ENCODE data around the gene ADH4. TPM values are rescaled to one million over a fixed set of nuclear protein-coding genes. Genes with fewer than 3 reads are reported as not detected.

The ADH4 gene
- total and polyA plus RNA-seq, 10 of the 15 experiments (the other 5 are each of a cell fraction or from before 2014, with no cell fraction given) = not detected

DNA sequence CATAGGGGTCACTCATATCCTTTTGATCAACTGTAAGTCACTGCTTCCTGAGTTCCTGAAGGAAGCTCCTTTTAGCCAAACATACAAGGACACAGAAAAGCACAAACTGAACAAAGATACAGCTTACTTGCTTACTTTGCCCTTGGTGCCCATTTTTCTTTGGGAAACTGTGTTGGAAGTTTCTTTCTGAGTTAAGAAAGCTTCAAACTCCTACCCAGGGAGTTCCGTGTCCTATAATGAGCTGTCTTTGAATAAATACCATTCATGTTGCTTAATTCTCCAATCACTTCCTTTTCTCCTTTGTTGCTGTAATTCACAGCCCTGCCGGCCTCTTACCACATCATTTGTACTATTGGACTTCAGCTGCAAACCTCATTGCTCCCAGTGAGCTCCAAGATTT is at the start of gene ADH4 (continued):
- TF ChIP-seq, protein P1, sequence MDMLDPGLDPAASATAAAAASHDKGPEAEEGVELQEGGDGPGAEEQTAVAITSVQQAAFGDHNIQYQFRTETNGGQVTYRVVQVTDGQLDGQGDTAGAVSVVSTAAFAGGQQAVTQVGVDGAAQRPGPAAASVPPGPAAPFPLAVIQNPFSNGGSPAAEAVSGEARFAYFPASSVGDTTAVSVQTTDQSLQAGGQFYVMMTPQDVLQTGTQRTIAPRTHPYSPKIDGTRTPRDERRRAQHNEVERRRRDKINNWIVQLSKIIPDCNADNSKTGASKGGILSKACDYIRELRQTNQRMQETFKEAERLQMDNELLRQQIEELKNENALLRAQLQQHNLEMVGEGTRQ (IDR thresholded peaks at IDR 0.05; ENCODE audit: borderline replicate concordance, low read depth, low read length) = no peak
- no peak for TF ChIP-seq YY1 (IDR thresholded peaks at IDR 0.05; ENCODE audit: low read depth, low read length)
- TF ChIP-seq SP1 (IDR thresholded peaks at IDR 0.05; ENCODE audit: low read depth, low read length) = no peak
- no peak for TF ChIP-seq JUNB (IDR thresholded peaks at IDR 0.05)
- TF ChIP-seq POLR2AphosphoS2 (IDR thresholded peaks at IDR 0.05; ENCODE audit: low read depth, low read length) = no peak
- TF ChIP-seq FOS (IDR thresholded peaks at IDR 0.05; ENCODE audit: borderline replicate concordance, extremely low read depth, insufficient read length) = no peak
- no peak for TF ChIP-seq MEF2A (IDR thresholded peaks at IDR 0.05; ENCODE audit: insufficient read depth, low read depth, low read length)
- TF ChIP-seq, protein P2, sequence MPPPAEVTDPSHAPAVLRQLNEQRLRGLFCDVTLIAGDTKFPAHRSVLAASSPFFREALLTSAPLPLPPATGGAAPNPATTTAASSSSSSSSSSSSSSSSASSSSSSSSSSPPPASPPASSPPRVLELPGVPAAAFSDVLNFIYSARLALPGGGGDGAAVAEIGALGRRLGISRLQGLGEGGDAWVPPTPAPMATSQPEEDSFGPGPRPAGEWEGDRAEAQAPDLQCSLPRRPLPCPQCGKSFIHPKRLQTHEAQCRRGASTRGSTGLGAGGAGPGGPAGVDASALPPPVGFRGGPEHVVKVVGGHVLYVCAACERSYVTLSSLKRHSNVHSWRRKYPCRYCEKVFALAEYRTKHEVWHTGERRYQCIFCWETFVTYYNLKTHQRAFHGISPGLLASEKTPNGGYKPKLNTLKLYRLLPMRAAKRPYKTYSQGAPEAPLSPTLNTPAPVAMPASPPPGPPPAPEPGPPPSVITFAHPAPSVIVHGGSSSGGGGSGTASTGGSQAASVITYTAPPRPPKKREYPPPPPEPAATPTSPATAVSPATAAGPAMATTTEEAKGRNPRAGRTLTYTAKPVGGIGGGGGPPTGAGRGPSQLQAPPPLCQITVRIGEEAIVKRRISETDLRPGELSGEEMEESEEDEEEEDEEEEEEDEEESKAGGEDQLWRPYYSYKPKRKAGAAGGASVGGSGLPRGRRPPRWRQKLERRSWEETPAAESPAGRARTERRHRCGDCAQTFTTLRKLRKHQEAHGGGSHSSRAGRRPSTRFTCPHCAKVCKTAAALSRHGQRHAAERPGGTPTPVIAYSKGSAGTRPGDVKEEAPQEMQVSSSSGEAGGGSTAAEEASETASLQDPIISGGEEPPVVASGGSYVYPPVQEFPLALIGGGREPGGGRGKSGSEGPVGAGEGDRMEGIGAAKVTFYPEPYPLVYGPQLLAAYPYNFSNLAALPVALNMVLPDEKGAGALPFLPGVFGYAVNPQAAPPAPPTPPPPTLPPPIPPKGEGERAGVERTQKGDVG (CRISPR knock-in tag; IDR thresholded peaks at IDR 0.05) = no peak

DNA sequence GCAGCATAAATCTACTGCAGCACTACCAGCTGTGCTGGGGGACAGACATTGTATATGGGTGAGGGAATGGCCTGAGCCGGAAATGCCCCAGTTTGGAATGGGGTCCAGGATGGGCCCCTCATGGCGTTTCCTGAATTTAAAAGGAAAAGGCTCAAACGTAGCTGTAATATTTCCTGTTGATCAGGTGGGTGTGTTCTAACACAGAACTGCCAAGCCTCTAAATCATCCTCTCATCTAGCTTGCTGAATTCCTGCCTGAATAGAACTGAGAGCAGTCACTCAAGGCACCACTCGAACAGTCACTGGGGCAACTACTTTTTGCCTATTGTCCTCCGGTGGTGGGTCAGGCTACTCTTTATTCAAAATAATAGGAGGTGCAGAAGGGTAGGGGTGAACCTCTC is 46.2 kb upstream of the ADH4 start:
- no peaks in the 10 kb centered on the region for H4K20me1 ChIP-seq (ENCODE audit: control insufficient read depth, insufficient read depth)
- no peaks in the 10 kb centered on the region; the same call in 2 of the 3 replicates for H3K9me3 ChIP-seq (replicated peaks; ENCODE audit: control insufficient read depth, insufficient read depth, low read length)
- TF ChIP-seq EGR1 (IDR thresholded peaks at IDR 0.05; ENCODE audit: borderline replicate concordance in 1 of 2, low read depth in 2 of 2, low read length in 2 of 2) (no peak), POU2F2 (IDR thresholded peaks at IDR 0.05; ENCODE audit: borderline replicate concordance, low read depth, low read length) (no peak), POLR2AphosphoS5 (IDR thresholded peaks at IDR 0.05; ENCODE audit: low read length) (no peak), TCF7 (IDR thresholded peaks at IDR 0.05; ENCODE audit: borderline replicate concordance) (no peak), JUNB (IDR thresholded peaks at IDR 0.05) (no peak), KLF5 (IDR thresholded peaks at IDR 0.05; ENCODE audit: partially characterized antibody) (no peak), RB1 (IDR thresholded peaks at IDR 0.05; ENCODE audit: borderline replicate concordance) (no peak), MTA2 (IDR thresholded peaks at IDR 0.05; ENCODE audit: low read depth) (no peak), IRF4 (IDR thresholded peaks at IDR 0.05; ENCODE audit: low read depth, low read length) (no peak)
- SMC1A ChIA-PET (ENCODE audit: uncharacterized antibody, unreplicated experiment) = no interaction called here
- H3K4me3 ChIP-seq = no peak overlapping the region
- no peak for DNase-seq (ENCODE audit: low read depth, low spot score)
- POLR2A ChIA-PET = no interaction called here
- no peak for ATAC-seq
- FAIRE-seq = no peak
- intact Hi-C loops (cut with micrococcal nuclease; ENCODE audit: unreplicated experiment) (no loop called here), in situ Hi-C loops (cut with MboI) (no loop called here)
- no peak overlapping the region for H3K9ac ChIP-seq (ENCODE audit: control insufficient read depth, insufficient read depth, low read length)
- H3K79me2 ChIP-seq (ENCODE audit: control insufficient read depth, insufficient read depth, low read length) = no peaks in the 10 kb centered on the region
- RAD21 ChIA-PET (ENCODE audit: unreplicated experiment) = no interaction called here
- 11% methylated on average over 5 of the region's 5 CpGs for WGBS (ENCODE audit: insufficient coverage, insufficient replicate concordance, low lambda C conversion rate, missing lambda C conversion rate)
- no peaks in the 10 kb centered on the region for H3K4me1 ChIP-seq (ENCODE audit: control insufficient read depth, insufficient read depth, low read length)
- no TSS peak for BruUV-seq (replicated peaks)
- CTCF ChIA-PET = no interaction called here
- H3K4me2 ChIP-seq (ENCODE audit: control insufficient read depth, insufficient read depth) = no peak overlapping the region
- H3K27me3 ChIP-seq (replicated peaks in 1 of 2; ENCODE audit: control insufficient read depth in 2 of 2, insufficient read depth in 2 of 2, low read length in 1 of 2) = no peaks in the 10 kb centered on the region
- no peak overlapping the region for H3K27ac ChIP-seq (ENCODE audit: control insufficient read depth, insufficient read depth)
- no peak overlapping the region for H2AFZ ChIP-seq (ENCODE audit: control insufficient read depth, low read depth, low read length)
- no peaks in the 10 kb centered on the region for H3K36me3 ChIP-seq (ENCODE audit: control insufficient read depth in 2 of 2, insufficient read depth in 2 of 2, low read length in 1 of 2)
